ENCODE measurements around the gene CTNNA3.

- TF ChIP-seq CTCF (IDR thresholded peaks at IDR 0.05), result no peak
- no peak for TF ChIP-seq POLR2A (IDR thresholded peaks at IDR 0.05)
Measured at GRCh38 chr10:67533376-67533775, 162.6 kb downstream of the CTNNA3 start.

Measured in uterus (tissue), 2 donors.